Left cardiac atrium (tissue), 4 donors: ENCODE measurements around the gene DUSP12. TPM values are rescaled to one million over a fixed set of nuclear protein-coding genes. Genes with fewer than 3 reads are reported as not detected.

Experiments
- ATAC-seq, 2 donors: fragments of 200-7000 bp; cut with Tn5 transposase; one replicate each; pipeline ENCODE4 v1.9.1; 2020; ENCODE audit warnings: mild to moderate bottlenecking in 2 of 2, moderate library complexity in 2 of 2
- DNase-seq: peaks from one replicate; pipeline ENCODE4 v3.0.0-alpha.2; 2020
- intact Hi-C, 2 donors: fragments of 100-400 bp; cut with DNase I; formaldehyde crosslinking; loops; one replicate each; pipeline versions ENCODE4 v1.14.1 to v1.15.1; 2022 to 2023
- total RNA-seq, 2 donors: library from RNA; stranded (reverse); fragmentation: NEBNext Ultra II Directional; extraction: Animal tissue kit (Norgen Biotek cat#: 25700); gene quantifications; one replicate each; pipeline ENCODE4 v1.2.1, GENCODE V29; 2021
- donor health status: DM: no; HTN: yes; CAD: no.
- donor health status: DM: no; HTN: yes; CAD: no; lungs with severe emphysema.
- donor health status: DM: yes; HTN: yes; CAD: no.
- donor health status: Dilated cardiomyopathy.

Gene DUSP12
- total RNA-seq, 2 donors from 2014 or later = 10.9 to 12.0 TPM

- peak; percentile 47 for DNase-seq
- peak; percentile 25 to 34 for ATAC-seq
- intact Hi-C loops = no loop called here
Measured at GRCh38 chr1:161725908-161726472, 23.6 kb upstream of the DUSP12 start.

GRCh38 chr1:161726473-161727255 is 22.9 kb upstream of the DUSP12 start:
- DNase-seq (peak; percentile 87), ATAC-seq (peak; percentile 93 to 95)
- intact Hi-C loops = no loop called here

DNA sequence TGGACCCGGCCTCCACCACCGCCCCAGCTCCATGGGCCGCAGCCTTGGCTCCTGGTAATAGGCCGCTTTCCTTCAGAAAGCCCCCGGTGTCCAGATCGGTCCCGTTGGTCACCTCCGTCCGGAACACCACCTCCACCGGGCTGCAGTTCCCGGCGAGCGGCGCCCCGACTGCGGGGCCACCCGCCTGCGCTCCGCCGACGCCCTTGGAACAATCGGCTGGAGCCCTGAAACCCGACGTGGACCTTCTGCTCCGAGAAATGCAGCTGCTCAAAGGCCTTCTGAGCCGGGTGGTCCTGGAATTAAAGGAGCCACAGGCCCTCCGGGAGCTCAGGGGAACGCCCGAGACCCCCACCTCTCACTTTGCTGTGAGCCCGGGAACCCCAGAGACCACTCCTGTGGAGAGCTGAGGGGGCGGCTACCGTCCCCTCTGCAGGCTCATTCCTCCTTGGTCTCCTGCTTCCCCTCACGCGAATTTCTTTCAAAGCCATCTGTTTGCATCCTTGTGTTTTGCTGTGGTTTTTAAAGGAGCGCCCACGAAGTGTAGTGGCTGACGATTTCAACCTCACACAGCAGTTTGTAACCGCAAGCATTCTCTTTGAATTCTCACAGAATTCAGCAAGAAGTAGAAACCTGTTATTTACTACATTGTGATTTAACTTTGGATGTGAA is 22.2 kb upstream of the DUSP12 start:
- ATAC-seq = peak in 1 of 2 donors; percentile 3
- intact Hi-C loops = no loop called here
- DNase-seq = no peak

DNA sequence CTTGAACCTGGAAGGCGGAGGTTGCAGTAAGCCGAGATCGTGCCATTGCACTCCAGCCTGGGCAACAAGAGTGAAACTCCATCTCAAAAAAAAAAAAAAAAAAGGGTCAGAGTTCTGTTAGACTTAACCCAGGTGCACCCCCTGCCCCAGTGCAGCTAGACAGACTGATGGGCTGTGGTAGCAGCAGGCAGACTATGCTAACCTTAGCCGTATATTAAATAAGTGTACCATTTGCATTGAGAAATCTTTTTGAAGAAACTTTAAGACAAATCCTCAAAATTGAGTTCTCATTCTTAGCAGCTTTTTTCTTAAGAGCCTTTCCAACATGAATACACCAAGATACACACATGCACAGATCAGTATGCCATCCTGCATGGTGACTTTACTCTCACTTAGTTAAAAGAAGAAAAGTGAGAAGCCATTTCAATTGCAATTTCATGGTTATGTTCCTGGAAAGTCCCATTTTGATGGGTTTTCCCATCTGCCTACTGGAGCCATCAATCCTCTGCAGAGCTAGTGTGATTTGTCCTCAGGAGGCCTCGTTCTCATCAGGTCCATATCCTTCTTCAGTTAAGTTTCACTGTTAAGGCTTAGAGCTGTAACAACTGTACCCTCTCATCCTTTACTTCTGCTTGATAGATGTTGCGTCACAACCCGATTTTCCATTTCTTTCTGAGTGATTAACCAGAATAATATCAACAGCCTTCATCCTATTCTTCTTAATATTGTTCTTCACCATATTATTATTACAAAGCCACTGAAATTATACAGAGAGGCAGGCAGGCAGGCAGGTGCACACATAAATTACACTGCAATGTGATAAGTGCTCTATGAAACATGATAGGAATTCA is 21.0 kb upstream of the DUSP12 start:
- intact Hi-C loops = no loop called here
- no peak for DNase-seq
- no peak for ATAC-seq

DNA sequence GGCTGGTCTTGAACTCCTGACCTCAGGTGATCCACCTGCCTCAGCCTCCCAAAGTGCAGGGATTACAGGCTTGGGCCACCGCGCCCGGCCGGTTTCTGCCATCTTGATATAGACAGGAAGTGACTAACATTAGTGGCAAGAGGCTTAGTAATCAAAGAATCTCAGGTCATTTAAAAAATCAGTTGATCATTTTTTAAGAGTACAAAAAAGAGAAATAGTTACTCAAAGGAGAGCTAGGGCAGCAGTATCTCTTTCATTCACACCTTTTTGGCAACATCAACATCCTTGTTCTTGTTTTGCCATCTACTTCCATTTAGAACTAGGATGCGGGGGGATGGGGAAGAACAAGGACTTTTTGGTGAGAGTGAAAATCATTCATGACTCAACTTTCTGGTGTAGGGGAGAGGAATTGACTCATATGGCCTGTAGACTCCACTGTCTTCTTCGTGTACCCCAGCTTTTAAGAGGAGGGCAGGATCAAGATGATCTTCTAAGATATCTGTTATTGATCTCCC is 19.5 kb upstream of the DUSP12 start:
- intact Hi-C loops = no loop called here
- ATAC-seq (no peak), DNase-seq (no peak)

DNA sequence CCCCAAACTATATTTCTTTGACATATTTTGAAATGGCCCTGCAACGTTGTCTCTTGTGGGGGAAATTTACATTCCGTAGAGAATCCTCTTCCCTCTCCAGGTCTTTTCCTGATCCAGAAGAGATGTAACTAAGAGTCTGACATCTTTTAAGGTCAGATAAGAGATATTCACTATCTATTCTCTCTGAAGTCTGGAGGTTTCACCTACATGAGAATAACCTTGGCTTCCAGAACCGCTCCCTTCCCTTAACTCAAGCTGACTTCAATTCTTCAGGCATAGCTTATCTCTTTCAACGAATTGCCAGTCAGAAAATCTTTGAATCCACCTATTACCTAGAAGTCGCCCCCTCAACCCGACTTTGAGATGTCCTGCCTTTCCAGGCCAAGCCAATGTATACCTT is 18.3 kb upstream of the DUSP12 start:
- ATAC-seq = no peak
- intact Hi-C loops = no loop called here
- no peak for DNase-seq

DNA sequence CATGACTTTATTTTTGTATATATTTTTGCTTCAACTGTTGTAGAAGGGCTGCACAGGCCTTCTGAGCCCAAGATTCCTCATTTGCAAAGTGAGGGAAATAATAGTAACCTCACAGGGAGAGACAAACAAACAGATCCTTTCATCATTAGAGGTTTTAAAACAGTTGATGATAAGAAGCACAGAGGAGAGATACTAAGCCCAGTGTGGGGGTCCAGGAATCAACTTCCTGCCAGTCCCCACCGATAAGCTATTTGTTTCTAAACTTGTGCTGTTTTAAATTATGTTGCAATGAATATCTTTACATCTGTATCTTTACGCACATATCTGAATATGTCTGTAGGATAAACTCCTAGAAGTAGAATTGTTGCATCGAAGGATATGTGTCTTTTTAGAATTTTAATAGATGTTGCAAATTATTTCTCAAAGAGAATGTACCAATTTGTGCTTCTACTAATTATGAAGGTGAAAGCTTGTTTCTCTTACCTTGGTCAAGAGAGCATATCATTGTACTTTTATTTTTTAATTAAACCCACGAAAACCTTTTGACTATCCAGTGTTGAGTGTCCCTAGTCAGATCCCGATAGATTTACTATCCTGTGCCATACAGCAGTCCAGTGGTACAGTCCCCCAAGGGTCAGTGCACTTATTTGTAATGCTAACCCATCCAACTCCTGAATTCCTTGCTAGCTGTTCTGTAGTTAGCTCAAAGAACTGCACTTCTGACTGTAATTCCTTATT is 17.4 kb upstream of the DUSP12 start:
- no peak for DNase-seq
- intact Hi-C loops = no loop called here
- ATAC-seq = no peak

GRCh38 chr1:161733526-161733925 is 16.1 kb upstream of the DUSP12 start:
- intact Hi-C loops = no loop called here
- no peak for DNase-seq
- peak; percentile 44 to 67 for ATAC-seq

DNA sequence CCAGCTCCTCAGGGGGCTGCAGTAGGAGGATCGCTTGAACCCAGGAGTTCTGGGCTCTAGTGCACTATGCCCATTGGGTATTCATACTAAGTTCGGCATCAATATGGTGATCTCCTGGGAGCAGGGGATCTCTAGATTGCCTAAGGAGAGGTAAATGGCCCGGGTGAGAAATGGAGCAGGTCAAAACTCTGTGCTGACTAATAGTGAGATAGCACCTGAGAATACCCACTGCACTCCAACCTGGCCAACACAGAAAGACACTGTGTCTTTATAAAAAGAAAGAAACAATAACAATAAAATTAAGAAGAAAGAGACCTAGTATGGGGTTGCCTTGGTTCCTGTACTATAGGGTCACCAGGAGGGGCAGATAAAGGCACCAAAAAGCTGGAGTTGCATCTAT is 13.7 kb upstream of the DUSP12 start:
- intact Hi-C loops = no loop called here
- ATAC-seq = no peak
- DNase-seq = no peak

- DNase-seq (no peak), ATAC-seq (no peak)
- intact Hi-C loops = no loop called here
Measured at GRCh38 chr1:161736335-161736969, 13.1 kb upstream of the DUSP12 start.

DNA sequence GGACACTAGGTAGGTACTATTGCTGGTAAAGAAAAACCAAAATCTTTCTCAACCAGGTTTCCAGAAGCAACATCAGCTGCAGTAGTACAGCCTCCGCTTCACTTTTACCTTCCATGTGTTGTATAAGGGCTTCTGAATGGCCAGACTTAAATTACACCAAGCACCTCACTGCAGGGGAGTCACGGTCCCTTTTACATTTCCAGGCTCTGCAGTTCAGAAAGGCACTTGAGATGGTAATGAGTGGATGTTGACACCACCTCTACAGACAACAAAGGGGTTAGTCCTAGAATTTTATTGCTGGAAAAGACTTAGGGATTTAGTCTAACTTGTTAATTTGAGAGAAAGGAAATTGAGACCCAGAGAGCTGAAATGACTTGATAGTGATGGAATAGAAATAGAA is 12.0 kb upstream of the DUSP12 start:
- intact Hi-C loops = no loop called here
- DNase-seq (no peak), ATAC-seq (no peak)

DNA sequence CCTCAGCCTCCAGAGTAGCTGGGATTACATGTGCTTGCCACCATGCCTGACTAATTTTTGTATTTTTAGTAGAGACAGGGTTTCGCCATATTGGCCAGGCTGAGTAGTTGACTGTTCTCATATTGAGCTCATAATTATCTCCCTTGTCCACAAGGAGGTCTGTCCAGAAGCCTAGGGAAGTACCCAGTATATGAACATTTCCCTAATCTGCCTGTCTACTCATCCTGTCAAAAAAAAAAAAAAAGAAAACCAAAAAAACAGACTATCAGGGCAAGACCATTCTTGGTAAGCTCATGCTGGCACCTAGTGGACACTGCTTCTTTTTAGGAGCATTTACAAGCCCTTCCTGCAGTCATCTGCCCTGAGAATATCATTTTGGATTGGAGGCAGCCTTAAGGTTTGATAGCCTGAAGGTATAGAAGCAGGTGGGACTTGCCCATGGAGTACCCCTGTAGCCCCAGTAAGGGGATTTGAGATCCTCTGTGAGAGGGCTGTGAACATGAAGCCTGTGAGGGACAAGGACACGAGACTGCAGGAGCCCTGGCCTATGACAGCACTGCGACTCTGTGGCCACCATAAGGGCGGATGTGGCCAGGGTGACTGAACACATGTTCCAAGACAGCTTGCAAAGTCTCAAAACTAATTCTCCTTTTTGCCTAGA is 10.8 kb upstream of the DUSP12 start:
- intact Hi-C loops = no loop called here
- ATAC-seq (peak; percentile 82), DNase-seq (peak; percentile 47)

DNA sequence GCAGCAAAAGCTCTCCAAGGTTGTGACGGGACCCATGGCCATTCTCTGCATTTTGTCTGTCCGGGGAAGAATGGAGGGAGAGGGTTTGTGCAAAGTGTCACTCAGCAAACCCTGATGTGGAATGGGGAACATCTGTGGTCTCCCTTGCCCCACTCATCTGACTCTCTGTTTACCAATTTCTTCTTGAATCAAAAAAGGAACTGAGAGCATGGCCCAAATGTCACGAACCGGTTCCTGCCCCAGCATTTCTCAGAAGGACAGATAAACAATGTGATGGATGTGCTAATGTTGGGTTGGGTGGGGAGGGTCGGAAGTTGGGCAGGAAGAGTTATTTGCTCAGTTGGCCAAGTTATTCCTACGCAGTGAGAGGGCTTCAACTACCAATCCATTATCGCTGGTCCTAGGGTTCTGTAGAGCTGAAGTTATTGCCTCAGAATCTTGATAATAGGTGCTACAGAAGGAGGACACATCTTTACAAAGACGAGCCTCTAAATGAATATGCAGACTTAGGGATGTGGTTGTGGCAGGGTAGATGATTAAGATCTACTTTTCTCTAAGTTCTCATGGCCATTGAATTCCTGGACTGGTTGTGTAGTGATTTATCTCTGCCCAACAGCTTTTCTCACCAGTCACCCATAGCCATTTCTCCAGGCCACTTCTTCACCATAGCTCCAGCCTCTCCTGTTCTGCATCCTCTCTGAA is 9.6 kb upstream of the DUSP12 start:
- peak; percentile 23 for DNase-seq
- intact Hi-C loops = loop anchor here in 1 of 2 donors (5.0 to 10.0 kb wide), 3 partner anchors 93 to 255 kb away; no protein-coding TSS in a partner anchor
- peak; percentile 38 to 39 for ATAC-seq

GRCh38 chr1:161740921-161741320 is 8.7 kb upstream of the DUSP12 start:
- ATAC-seq = no peak

GRCh38 chr1:161743231-161743630 is 6.4 kb upstream of the DUSP12 start:
- ATAC-seq (no peak), DNase-seq (no peak)
- intact Hi-C loops = loop anchor here in 1 of 2 donors (5.0 to 10.0 kb wide), 3 partner anchors 96 to 258 kb away; no protein-coding TSS in a partner anchor

More at GRCh38 chr1:161740921-161741320, 8.7 kb upstream of the DUSP12 start:
- intact Hi-C loops = loop anchor here in 1 of 2 donors (5.0 to 10.0 kb wide), 3 partner anchors 94 to 256 kb away; no protein-coding TSS in a partner anchor
- no peak for DNase-seq

DNA sequence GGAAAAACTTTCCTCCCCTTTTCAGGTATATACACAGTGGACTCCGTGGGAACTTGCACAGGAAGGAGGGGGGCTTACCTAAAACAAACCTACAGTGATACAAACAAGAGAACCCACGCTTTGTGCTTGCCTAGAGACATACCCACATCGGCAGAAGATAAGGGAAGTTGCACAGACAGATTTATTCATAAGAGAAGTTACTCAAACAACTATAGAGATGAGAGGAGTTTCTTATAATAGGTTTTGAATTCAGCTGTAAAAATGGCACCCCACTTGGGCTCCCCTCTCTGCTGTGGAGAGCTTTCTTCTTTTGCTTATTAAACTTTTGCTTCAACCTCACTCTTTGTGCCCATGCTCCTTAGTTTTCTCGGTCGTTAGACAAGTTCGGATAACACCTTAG is 1.8 kb upstream of the DUSP12 start:
- intact Hi-C loops = loop anchor here in 1 of 2 donors (10.0 kb wide), 2 partner anchors 183 to 263 kb away; no protein-coding TSS in a partner anchor
- DNase-seq (no peak), ATAC-seq (no peak)
